Peyer's patch (tissue), 4 donors: ENCODE measurements around the gene TSPAN15.
"Not testable (repeated sequence)": the region's sequence is repeated elsewhere in the genome, so short reads cannot be mapped to it uniquely, and the experiment has no call there.

ENCODE experiments used
- CTCF ChIP-seq, 6 experiments: fragments of 450-650 bp in 4 of 6; fragments of 200-600 bp in 2 of 6; sonication (generic) in 1 of 6; IDR thresholded peaks; one replicate each; pipeline ENCODE4 v1.5.1; 2017 to 2019; ENCODE audit warnings: antibody characterized with exemption in 6 of 6, mild to moderate bottlenecking in 3 of 6, moderate library complexity in 1 of 6
- POLR2A ChIP-seq, 2 donors: fragments of 450-650 bp; IDR thresholded peaks; one replicate each; pipeline ENCODE4 v1.5.1; 2017; ENCODE audit warnings: antibody characterized with exemption in 2 of 2, mild to moderate bottlenecking in 2 of 2, moderate library complexity in 2 of 2

GRCh38 chr10:69450395-69450794 is 870 bp upstream of the TSPAN15 start:
- TF ChIP-seq CTCF, POLR2A (IDR thresholded peaks at IDR 0.05): not testable (repeated sequence)
